Measurements from ENCODE around the gene PGF.
"Not testable (repeated sequence)": the region's sequence is repeated elsewhere in the genome, so short reads cannot be mapped to it uniquely, and the experiment has no call there.

The PGF gene

GRCh38 chr14:74942181-74942580 lies 13.2 kb downstream of the PGF start:
- no peak for DNase-seq (ENCODE audit: low read depth)

- no peak for DNase-seq (ENCODE audit: low read depth)
Observed at GRCh38 chr14:74941676-74942097, 13.7 kb downstream of the PGF start.

DNA sequence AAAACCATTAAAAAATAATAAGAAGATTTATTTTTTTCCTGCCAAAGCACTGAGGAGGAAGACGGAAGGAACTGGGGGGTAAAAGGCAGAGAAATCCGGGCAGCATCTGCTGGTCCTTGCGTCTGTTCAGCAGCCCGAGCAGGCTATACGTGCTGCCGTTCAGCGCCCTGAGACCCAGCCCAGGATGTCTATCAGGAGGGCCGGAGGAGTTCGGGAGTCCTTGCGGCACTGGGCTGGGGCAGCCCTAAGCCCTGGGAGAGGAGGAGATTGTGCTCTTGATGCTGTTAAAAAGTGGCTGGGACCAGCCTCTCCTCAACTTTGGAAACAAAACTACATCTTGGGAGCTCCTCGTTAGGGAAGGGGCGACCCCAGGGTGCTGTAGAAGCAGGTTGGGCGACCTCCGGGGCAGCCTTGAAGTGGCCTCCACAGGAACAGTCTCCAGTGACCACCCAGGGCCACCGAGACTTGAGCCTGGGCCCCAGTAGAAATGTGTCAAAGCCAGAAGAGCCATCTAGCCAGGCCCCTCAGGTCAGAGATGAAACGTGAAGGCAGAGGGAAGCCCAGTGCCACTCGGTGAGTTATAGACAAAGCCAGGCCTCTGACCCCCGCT lies 14.3 kb downstream of the PGF start:
- no peak for DNase-seq (ENCODE audit: low read depth)

DNA sequence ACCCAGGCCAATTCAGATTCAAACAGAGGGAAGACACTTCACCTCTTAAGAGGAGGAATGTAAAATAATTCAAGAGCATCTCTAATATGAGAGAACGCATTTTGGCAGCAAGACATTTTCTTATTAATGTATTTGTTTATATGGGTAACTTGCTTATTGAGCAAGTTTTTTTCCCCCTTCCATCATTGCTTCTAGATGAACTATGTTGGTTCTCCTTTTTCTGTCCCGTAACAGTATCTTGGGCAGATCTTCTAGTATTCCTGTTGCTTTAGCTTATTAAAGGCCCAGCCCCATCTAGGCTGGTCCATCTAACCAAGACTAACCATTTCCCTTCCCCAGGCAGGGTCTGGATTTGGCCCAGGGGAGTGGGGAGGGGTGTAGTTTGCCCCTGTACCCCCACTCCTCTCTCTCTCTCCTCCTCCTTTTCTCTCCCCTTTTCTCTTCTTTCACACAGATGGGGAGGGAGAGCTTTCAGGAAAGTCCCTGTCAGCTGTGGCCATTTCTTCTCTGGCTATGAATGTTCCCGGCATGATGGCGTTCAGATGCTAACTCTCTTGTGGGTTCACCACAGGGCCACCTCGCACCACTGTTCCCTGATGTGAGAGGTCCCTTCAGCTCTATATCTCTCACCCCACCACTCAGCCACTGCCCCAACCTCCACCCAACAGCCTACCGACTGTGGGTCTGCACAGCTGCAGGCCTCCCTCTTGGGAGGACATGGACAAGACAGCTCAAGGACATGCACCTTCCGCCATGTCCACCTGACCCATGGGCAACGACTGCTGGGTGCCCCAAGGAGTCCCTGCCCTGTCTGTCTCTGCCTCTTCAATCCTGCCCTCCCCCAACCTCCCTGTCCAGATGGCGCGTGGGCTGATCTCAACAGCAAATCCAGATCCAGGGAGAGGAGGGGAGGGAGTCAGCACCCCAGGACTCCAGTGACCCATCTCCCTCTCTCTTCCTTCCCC lies 16.6 kb downstream of the PGF start:
- no peak for DNase-seq (ENCODE audit: low read depth)

DNA sequence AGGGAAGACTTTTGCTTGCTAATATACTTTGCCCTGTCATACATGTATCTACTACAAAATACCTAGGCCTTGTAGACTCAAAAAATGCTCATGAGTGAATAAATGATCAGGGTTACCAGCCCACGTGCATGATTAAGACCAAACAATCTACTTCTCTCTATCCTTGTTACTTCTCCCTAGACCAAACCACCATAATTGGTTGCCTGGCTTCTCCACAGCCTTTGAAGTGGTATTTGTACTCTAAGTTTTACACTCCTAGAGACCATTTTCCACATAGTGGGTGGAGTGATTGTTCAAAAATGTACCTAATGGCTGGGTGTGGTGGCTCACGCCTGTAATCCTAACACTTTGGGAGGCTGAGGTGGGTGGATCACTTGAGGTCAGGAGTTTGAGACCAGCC lies 18.2 kb downstream of the PGF start:
- DNase-seq (ENCODE audit: low read depth): no peak

DNA sequence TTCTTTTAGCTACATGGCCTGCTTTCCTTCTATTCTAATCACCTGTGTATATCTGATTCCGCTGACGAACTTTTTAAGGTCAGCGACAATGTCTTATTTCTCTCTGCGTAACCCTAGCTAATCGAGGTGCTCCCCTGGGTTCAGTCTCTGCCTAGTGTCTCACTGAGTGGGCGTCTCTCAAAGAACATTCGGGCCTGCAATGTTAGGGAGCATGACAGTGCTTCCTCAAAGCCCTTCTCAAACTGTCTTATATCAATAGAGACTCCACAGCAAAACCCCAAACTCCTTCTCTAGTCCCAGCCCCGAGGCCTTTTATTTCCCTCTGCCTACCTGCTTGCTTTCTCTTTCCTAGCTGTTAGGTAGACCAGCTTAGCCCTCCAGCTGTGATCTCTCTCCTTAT lies 18.7 kb downstream of the PGF start:
- DNase-seq (ENCODE audit: low read depth): no peak

GRCh38 chr14:74936151-74936550 lies 19.2 kb downstream of the PGF start:
- DNase-seq (ENCODE audit: low read depth): no peak

- DNase-seq (ENCODE audit: low read depth): no peak
Observed at GRCh38 chr14:74935360-74935680, 20.1 kb downstream of the PGF start.

GRCh38 chr14:74934476-74935359 lies 20.7 kb downstream of the PGF start:
- no peak for DNase-seq (ENCODE audit: low read depth)

- DNase-seq (ENCODE audit: low read depth): no peak
Observed at GRCh38 chr14:74934041-74934440, 21.4 kb downstream of the PGF start.

GRCh38 chr14:74932936-74933335 lies 22.5 kb downstream of the PGF start:
- not testable (repeated sequence) for DNase-seq (ENCODE audit: low read depth)

DNA sequence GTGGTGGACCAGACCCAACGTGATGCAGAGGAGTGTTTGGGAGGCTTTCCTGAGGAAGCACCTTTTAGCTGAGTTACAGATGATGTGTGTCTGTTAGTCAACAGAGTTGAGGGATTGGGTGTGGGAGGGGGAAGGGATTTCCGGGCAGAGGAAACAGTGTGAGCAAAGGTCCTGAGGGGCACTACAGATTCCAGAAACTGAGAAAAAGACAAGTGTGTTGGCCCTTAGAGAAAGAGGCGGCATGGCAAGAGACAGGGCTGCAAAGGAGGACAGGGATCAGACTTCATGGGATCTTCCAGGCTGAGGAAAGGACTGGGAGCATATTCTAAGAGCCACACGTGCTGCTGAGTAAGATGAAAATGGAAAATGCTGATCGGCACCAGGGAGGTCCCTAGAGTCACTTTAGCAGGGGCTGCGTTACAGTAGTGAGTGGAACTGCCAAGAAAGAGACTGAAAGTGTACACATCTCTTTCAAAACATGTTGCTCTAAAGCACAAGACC lies 22.9 kb downstream of the PGF start:
- no peak for DNase-seq (ENCODE audit: low read depth)

DNA sequence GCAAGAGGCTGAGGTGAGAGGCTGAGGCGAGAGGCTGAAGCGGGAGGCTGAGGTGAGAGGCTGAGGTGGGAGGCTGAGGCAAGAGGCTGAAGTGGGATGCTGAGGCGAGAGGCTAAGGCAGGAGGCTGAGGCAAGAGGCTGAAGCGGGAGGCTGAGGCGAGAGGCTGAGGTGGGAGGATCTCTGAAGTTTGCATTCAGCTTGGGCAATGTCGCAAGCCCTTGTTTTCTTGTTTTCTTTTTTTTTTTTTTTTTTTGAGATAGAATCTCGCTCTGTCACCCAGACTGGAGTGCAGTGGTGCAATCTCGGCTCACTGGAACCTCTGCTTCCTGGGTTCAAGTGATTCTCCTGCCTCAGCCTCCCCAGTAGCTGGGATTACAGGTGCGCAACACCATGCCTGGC lies 23.7 kb downstream of the PGF start:
- DNase-seq (ENCODE audit: low read depth): not testable (repeated sequence)

DNA sequence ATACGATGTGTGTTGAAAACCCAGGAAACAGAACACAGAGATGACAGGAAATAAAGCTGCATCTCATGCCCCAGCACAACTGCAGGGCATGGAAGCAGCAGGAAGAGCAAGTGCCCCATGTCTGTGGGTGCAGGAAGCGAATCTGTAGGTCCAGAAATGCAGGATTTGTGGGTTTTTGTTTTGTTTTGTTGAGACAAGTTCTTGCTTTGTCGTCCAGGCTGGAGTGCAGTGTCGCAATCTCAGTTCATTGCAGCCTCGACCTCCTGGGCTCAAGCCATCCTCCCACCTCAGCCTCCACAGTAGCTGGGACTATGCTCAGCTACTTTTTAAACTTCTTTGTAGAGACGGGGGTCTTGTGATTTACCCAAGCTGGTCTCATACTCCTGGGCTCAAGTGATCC lies 26.2 kb downstream of the PGF start:
- no peak for DNase-seq (ENCODE audit: low read depth)

DNA sequence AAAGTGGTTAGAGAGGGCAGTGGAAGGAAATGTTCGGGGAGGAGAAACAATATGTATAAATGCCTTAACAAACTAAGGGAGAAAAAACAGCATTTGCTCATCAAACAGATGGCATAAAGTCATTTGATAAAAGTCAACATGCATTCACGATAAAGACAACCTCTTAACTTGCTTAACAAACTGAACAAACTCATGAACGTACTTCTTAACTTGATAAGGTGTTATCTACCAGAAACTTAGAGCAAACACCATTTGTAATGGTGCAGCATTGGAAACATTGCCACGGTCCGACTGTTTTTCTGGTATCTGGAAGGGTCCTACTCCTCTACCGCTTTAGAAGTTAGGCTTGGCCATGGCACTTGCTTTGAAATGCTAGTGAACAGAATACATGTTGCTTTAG lies 28.2 kb downstream of the PGF start:
- DNase-seq (ENCODE audit: low read depth): no peak

DNA sequence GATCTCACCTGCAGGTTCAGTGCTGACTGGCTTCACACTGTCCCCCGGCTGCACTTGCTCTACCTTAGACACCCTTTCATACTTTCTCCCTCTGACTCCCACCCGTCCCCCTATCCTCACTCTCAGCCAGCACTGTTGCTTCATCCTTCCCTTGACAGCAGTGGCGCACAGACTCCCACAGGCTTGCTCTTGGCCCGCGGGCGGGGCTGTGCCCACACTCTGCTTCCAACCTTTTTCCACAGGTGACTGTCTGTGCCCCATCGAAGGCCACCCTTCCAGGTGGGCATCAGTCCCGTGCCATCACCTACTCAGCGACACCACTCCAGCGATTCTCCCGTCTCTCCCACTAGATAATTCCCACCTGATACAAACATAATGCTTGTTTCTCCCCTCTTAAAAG lies 31.3 kb downstream of the PGF start:
- DNase-seq (ENCODE audit: low read depth): no peak

DNA sequence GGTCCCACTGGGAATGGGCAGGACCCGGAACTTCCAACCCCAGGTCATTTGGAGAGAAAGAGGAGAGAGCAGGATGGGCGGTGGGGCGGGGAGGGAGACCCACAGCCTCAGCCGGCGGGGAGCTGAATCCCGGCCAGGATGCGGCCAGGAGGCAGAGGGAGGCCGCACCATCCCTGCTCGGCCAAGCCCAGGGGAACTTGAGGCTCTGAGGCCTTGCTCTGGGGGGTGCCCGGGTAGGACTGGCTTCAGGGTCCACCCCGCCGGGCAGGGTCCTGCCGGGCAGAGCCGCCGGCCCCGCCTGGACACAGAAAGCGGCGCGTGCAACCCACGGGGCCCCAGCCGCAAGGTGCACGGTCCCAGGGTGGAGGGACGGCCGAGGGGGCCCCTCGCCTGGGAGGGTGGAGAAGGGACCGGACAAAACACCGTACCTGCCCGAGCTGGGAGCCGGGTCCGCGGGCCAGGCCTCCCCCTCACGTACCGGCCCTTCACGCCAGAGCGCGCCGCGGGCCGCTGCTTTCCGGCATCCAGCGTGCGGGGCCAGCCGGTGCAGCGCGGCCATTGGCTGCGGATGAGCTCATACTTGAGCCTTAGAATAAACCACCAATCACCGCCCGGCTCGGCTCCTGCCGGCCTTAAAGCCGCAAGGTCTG lies 32.5 kb downstream of the PGF start, which contains the start of gene RPS6KL1:
Gene RPS6KL1 (minus strand): TSS at position 509 of the 650 bp plus-strand sequence. CDS start 1,719 bp downstream, outside the sequence.
- peak; percentile 44 for DNase-seq (ENCODE audit: low read depth)

DNA sequence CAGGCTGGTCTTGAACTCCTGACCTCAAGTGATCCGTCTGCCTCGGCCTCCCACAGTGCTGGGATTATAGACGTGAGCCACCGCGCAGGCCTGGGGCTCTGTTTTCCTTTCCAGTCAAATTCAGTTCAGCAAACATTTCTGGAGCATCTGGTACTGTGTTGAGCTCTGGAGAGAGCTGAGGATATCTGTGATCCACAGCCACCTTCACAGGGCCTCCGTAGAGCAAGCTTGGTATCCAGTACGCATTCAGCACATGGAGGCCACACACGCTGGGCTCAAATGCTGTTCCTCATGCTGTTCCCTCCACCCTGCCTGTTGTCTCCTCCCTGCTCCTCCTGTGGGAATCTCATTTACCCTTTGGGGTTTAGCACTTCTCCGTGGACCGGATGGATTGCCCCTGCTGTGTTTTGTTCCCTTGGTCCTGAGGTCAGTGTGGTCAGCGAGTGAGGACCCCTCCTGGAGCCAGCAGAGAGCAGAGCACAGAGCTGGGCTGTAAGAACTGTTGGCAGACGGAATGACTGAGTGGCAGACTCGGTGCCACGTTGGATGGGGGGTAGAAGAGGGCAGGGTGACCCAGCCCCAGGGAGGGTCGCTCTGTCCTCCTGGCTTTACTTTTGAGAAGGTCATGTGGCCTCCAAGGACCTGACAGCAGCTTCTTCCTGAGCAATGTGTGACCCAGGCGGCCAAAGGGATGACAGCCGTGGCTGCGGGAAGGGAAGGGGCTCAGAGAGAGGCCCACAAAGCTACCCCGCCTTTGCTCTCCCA lies 33.2 kb downstream of the PGF start:
- DNase-seq (ENCODE audit: low read depth): no peak

DNA sequence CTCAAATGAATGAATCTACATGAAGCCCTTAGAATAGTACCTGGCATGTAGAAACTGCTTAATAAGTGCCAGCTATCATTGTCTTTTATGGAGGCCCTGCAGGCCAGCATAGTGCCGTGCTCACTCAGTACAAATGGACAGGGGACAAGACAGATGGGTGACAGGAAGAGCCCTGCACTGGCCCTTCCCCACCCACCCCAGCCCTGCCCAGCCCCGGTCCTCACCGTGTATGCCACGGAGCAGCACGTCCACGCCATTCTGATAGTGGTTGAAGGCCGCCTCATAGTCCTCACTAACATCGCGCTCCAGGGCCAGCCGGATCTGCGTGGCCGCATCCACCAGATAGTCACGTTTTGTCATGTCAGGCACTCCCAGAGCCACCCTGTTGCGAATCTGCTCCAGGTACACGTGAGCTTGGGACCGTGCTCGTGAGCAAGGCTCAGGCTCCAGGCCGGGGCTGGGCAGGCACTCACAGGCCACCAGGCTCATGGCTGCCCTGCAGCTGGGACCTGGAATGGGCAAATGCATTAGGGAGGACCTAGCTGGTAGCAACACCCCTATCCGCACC lies 34.3 kb downstream of the PGF start:
- no peak for DNase-seq (ENCODE audit: low read depth)

GRCh38 chr14:74920281-74920680 lies 35.1 kb downstream of the PGF start:
- no peak for DNase-seq (ENCODE audit: low read depth)

Measured in stimulated activated CD8-positive, alpha-beta memory T cell treated with anti-CD3 and anti-CD28 coated beads, Interleukin-15, amount 100 ng/mL, for 24 hours (primary cell).